ENCODE results near the gene PUSL1.

DNA sequence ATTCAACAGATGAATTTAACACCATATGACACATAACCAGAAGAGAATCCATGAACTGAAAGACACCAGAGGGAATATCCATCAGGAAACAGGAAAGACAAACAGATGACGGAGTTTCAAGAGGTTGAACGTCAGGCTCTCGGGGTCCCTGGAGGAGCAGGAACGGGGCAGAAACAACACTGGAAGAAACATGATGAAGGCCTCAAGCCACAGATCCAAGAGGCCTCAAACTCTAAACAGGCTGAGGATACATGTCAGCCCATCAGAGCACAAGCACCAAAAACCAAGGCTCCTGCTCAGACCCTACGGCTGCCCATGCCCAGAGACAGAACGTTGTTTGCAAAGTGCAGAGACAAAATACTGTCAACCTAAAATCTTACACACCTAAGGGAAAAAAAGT, 9.0 kb downstream of the PUSL1 start:
- no peak for TF ChIP-seq CTCF (conservative IDR thresholded peaks at IDR 0.05; ENCODE audit: low read depth, low read length)
- no peak for TF ChIP-seq SMC3 (IDR thresholded peaks at IDR 0.05; ENCODE audit: low read depth, low read length)
- TF ChIP-seq RAD21 (IDR thresholded peaks at IDR 0.05; ENCODE audit: low read length): no peak
